SH-SY5Y (cell line): ENCODE data around the gene SLC9A9.

Source experiments
- GATA2 ChIP-seq: IDR thresholded peaks from 2 replicates; pipeline ENCODE4 v1.6.1; 2011; ENCODE audit warnings: mild to moderate bottlenecking, low read depth, low read length
- GATA3 ChIP-seq: IDR thresholded peaks from 2 replicates; pipeline ENCODE4 v1.6.1; 2011; ENCODE audit warnings: low read depth, mild to moderate bottlenecking, low read length, moderate library complexity

- TF ChIP-seq GATA3 (no peak), GATA2 (no peak)
These were observed 121.5 kb downstream of the SLC9A9 start for GRCh38 chr3:143726727-143727126.
